GM18498 (cell line): Measurements from ENCODE around the gene SIAH2.
A peak's percentile ranks its signal among the peaks of the same experiment; 100 is the strongest.

Source experiments
- ATAC-seq: cut with Tn5 transposase; IDR thresholded peaks from one replicate; pipeline ENCODE4 v1.9.1; 2021; ENCODE audit warnings: mild to moderate bottlenecking, moderate library complexity; ENCODE audit not compliant: unreplicated experiment

SIAH2 gene

GRCh38 chr3:150775001-150775599 is 12.1 kb upstream of the SIAH2 start:
- no peak for ATAC-seq

- ATAC-seq, result no peak
These were observed 10.7 kb upstream of the SIAH2 start for GRCh38 chr3:150773616-150774192.

GRCh38 chr3:150771600-150771999 is 8.6 kb upstream of the SIAH2 start:
- ATAC-seq, result no peak

- ATAC-seq, result no peak
These were observed 7.7 kb upstream of the SIAH2 start for GRCh38 chr3:150770681-150771080.

- ATAC-seq, result no peak
These were observed 3.8 kb upstream of the SIAH2 start for GRCh38 chr3:150766742-150767141.

- ATAC-seq, result no peak
These were observed 3.2 kb upstream of the SIAH2 start for GRCh38 chr3:150765949-150766720.

GRCh38 chr3:150764967-150765366 is 2.0 kb upstream of the SIAH2 start:
- ATAC-seq, result no peak

GRCh38 chr3:150764566-150764965 is 1.6 kb upstream of the SIAH2 start:
- ATAC-seq, result no peak

GRCh38 chr3:150763841-150764483 is 993 bp upstream of the SIAH2 start:
- peak; percentile 23 for ATAC-seq

GRCh38 chr3:150762662-150763121 is 277 bp downstream of the SIAH2 start:
- peak; percentile 5 for ATAC-seq

GRCh38 chr3:150761831-150762661 is 923 bp downstream of the SIAH2 start:
- ATAC-seq, result no peak

- peak; percentile 15 for ATAC-seq
These were observed 2.4 kb downstream of the SIAH2 start for GRCh38 chr3:150760431-150761200.

GRCh38 chr3:150759947-150760346 is 3.0 kb downstream of the SIAH2 start:
- ATAC-seq, result no peak

- no peak for ATAC-seq
These were observed 3.6 kb downstream of the SIAH2 start for GRCh38 chr3:150759319-150759718.

- no peak for ATAC-seq
These were observed 5.2 kb downstream of the SIAH2 start for GRCh38 chr3:150757768-150758167.

GRCh38 chr3:150757364-150757763 is 5.6 kb downstream of the SIAH2 start:
- no peak for ATAC-seq

GRCh38 chr3:150756491-150757059 is 6.4 kb downstream of the SIAH2 start:
- no peak for ATAC-seq

GRCh38 chr3:150755902-150756301 is 7.1 kb downstream of the SIAH2 start:
- no peak for ATAC-seq

GRCh38 chr3:150754896-150755295 is 8.1 kb downstream of the SIAH2 start:
- ATAC-seq, result no peak
